ENCODE measurements around the gene PLXNB3.
"Not testable (repeated sequence)": the region's sequence is repeated elsewhere in the genome, so short reads cannot be mapped to it uniquely, and the experiment has no call there.

Gene PLXNB3

GRCh38 chrX:153814591-153815315, 50.7 kb downstream of the PLXNB3 start:
- DNase-seq (ENCODE audit: low read depth in 2 of 2), result no peak

DNA sequence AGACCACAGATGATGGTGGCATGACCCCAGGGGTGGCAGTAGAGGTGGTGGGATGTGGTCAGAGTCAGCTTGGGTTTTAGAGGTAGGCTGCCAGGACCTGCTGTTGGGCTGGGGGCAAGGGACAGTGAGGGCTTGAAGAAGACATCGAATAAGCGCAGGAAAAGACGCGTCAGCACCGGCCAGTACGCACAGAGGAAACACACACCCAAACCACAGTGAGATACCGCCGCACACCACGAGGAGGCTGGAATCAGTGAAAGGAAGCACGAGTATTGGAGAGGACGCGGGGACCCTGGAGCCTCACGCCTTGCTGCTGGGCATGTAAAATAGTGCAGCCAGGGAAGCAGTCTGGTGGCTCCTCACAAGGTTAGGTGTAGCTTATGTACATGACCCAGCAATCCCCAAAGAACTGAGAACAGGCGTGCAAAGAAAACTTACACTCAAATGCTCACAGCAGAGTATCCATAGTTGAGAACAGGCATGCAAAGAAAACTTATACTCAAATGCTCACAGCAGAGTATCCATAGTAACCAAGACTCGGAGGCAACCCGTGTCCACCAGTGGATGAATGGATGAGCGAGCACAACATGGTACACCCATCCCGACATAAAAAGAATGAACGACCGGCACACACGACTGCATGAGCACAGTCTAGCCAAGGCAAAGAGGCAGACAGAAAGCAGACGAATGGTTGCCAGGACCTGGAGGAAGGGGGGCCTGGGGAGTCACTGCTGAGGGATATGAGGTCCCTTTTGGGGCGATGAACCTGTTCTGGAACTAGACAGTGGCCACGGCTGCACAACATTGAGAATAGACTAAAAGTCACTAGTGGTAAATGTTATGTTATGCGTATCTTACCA, 53.0 kb downstream of the PLXNB3 start:
- DNase-seq (ENCODE audit: low read depth in 2 of 2), result no peak

DNA sequence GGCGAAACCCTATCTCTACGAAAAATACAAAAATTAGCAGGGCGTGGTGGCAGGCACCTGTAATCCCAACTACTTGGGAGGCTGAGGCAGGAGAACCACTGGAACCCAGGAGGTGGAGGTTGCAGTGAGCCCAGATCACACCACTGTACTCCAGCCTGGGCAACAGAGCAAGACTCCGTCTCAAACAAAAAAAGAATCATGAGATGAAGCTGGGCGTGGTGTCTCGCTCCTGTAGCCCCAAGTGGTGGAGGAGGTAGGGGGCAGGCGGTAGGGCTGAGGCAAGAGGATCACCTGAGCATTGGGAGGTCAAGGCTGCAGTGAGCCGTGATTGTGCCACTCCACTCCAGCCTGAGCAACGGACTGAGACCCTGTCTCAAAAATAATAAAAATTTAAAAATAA, 54.0 kb downstream of the PLXNB3 start:
- DNase-seq (ENCODE audit: low read depth in 2 of 2), result not testable (repeated sequence)

GRCh38 chrX:153818571-153819383, 54.7 kb downstream of the PLXNB3 start:
- DNase-seq (ENCODE audit: low read depth in 2 of 2), result peak in 1 of 2 donors; percentile 19

DNA sequence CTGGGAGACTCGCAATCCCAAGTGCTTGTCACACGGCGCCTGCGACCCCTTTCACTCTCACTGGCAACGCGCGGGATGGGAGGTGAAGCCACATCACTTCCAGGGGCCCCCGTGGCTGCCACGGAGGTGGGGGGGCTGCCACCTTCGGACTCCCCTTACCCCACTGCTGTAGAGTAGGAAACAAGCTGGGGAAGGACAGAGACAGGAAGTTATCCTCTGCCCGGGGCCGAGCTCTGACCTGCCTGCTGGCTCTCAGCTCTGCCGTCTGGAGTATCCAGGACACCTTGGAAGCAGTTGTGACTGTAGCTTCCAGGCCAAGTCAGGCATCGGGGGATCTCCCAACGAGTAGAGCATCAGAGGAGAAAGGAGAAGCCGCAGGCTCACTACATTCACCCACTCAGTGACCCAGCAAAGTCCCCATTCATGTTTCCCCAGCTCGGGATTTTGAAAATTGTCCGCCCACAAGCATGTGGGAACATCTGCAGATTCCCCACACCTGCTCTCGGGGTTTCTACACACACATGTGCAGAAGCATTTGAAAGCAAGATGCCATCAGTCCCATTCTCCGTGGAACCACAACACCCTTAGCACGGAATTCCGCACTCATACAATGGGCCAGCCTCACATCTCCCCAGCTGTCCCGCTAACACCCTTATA, 55.5 kb downstream of the PLXNB3 start:
- DNase-seq (ENCODE audit: low read depth in 2 of 2), result no peak

- no peak for DNase-seq (ENCODE audit: low read depth in 2 of 2)
Observed at GRCh38 chrX:153820601-153821000, 56.6 kb downstream of the PLXNB3 start.

DNA sequence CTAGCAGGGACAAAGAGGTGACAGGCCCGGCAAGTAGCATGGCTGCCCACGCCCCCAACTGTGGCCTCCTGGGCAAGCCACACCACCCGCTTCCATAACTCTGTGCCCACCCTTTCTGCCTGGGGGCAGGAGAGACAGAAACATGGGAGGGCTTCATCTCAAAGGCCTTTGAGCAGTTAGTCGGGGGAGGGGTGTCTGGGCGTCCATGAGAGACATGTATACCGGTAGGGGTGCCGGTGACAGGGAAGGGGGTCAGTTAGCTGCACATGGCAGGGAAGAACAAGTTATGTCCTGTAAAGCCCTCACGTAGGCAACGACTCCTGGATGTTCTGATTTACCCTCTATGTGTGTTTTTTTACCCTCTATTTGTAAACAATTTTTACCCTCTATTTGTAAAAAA, 57.0 kb downstream of the PLXNB3 start:
- no peak for DNase-seq (ENCODE audit: low read depth in 2 of 2)

- no peak for DNase-seq (ENCODE audit: low read depth in 2 of 2)
Observed at GRCh38 chrX:153824348-153824747, 60.3 kb downstream of the PLXNB3 start.

DNA sequence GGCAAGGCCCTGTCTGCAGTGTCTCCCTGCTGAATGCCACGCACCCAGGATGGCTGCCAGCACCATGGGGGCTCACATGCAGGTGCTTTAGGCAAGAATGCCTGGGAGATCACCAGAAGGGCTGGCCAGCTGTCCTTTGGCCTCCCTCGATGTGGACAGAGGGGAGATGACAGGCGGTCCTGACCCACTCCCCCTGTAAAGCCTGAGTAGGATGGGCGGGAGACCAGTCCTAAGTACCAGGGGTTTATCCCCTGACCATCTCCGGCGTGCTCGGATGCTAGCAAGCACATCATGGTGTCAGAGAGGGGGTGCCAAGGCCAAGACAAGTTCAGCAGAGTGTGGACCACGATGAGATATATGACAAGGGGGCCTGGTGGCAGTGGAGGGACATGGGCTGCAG, 61.0 kb downstream of the PLXNB3 start:
- no peak for DNase-seq (ENCODE audit: low read depth in 2 of 2)

All from stimulated activated CD8-positive, alpha-beta memory T cell treated with anti-CD3 and anti-CD28 coated beads, Interleukin-15, amount 100 ng/mL, for 48 hours (primary cell).